ENCODE results near the gene LSAMP. TPM values are rescaled to one million over a fixed set of nuclear protein-coding genes. Genes with fewer than 3 reads are reported as not detected.

LSAMP gene
- total RNA-seq, 2 donors from 2014 or later: 1.7 to 2.1 TPM

GRCh38 chr3:115982629-115983028 lies 462.7 kb downstream of the LSAMP start:
- H3K36me3 ChIP-seq: no peaks in the 10 kb centered on the region
- no peak for TF ChIP-seq CTCF (IDR thresholded peaks at IDR 0.05)
- no peak overlapping the region for H3K4me3 ChIP-seq
- H3K27ac ChIP-seq: no peak overlapping the region
- no peak for DNase-seq (ENCODE audit: low spot score)
- no peaks in the 10 kb centered on the region for H3K4me1 ChIP-seq
- H3K9me3 ChIP-seq: no peaks in the 10 kb centered on the region
- no peaks in the 10 kb centered on the region for H3K27me3 ChIP-seq

GRCh38 chr3:115982108-115982507 lies 463.2 kb downstream of the LSAMP start:
- TF ChIP-seq CTCF (IDR thresholded peaks at IDR 0.05): no peak
- Histone ChIP-seq H3K36me3 (no peaks in the 10 kb centered on the region), H3K27ac (no peak overlapping the region), H3K27me3 (no peaks in the 10 kb centered on the region), H3K9me3 (no peaks in the 10 kb centered on the region), H3K4me3 (no peak overlapping the region), H3K4me1 (no peaks in the 10 kb centered on the region)
- DNase-seq (ENCODE audit: low spot score): no peak

GRCh38 chr3:115980709-115981108 lies 464.6 kb downstream of the LSAMP start:
- Histone ChIP-seq H3K36me3 (no peaks in the 10 kb centered on the region), H3K4me1 (no peaks in the 10 kb centered on the region), H3K27me3 (no peaks in the 10 kb centered on the region), H3K4me3 (no peak overlapping the region), H3K9me3 (no peaks in the 10 kb centered on the region), H3K27ac (no peak overlapping the region)
- no peak for TF ChIP-seq CTCF (IDR thresholded peaks at IDR 0.05)
- no peak for DNase-seq (ENCODE audit: low spot score)

GRCh38 chr3:115977866-115978265 lies 467.4 kb downstream of the LSAMP start:
- no peaks in the 10 kb centered on the region for H3K4me1 ChIP-seq
- no peaks in the 10 kb centered on the region for H3K27me3 ChIP-seq
- no peak for DNase-seq (ENCODE audit: low spot score)
- H3K36me3 ChIP-seq: no peaks in the 10 kb centered on the region
- no peaks in the 10 kb centered on the region for H3K9me3 ChIP-seq
- TF ChIP-seq CTCF (IDR thresholded peaks at IDR 0.05): no peak
- no peak overlapping the region for H3K4me3 ChIP-seq
- H3K27ac ChIP-seq: no peak overlapping the region

GRCh38 chr3:115975796-115976195 lies 469.5 kb downstream of the LSAMP start:
- no peaks in the 10 kb centered on the region for H3K36me3 ChIP-seq
- H3K27me3 ChIP-seq: no peaks in the 10 kb centered on the region
- H3K4me3 ChIP-seq: no peak overlapping the region
- TF ChIP-seq CTCF (IDR thresholded peaks at IDR 0.05): no peak
- DNase-seq (ENCODE audit: low spot score): no peak
- H3K9me3 ChIP-seq: no peaks in the 10 kb centered on the region
- no peaks in the 10 kb centered on the region for H3K4me1 ChIP-seq
- no peak overlapping the region for H3K27ac ChIP-seq

- DNase-seq (ENCODE audit: low spot score): no peak
- no peak for TF ChIP-seq CTCF (IDR thresholded peaks at IDR 0.05)
- Histone ChIP-seq H3K27me3 (no peaks in the 10 kb centered on the region), H3K4me1 (no peaks in the 10 kb centered on the region), H3K36me3 (no peaks in the 10 kb centered on the region), H3K9me3 (no peaks in the 10 kb centered on the region), H3K4me3 (no peak overlapping the region), H3K27ac (no peak overlapping the region)
Observed at GRCh38 chr3:115975353-115975752, 469.9 kb downstream of the LSAMP start.

Measured in right atrium auricular region (tissue), 2 donors.